Fibroblast of skin of right biceps (primary cell): ENCODE measurements around the gene NOSIP.
"Not testable (repeated sequence)": the region's sequence is repeated elsewhere in the genome, so short reads cannot be mapped to it uniquely, and the experiment has no call there.

Experiments used
- DNase-seq: peaks from one replicate; pipeline ENCODE4 v3.0.0-alpha.2; 2013

Gene NOSIP, protein sequence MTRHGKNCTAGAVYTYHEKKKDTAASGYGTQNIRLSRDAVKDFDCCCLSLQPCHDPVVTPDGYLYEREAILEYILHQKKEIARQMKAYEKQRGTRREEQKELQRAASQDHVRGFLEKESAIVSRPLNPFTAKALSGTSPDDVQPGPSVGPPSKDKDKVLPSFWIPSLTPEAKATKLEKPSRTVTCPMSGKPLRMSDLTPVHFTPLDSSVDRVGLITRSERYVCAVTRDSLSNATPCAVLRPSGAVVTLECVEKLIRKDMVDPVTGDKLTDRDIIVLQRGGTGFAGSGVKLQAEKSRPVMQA

DNA sequence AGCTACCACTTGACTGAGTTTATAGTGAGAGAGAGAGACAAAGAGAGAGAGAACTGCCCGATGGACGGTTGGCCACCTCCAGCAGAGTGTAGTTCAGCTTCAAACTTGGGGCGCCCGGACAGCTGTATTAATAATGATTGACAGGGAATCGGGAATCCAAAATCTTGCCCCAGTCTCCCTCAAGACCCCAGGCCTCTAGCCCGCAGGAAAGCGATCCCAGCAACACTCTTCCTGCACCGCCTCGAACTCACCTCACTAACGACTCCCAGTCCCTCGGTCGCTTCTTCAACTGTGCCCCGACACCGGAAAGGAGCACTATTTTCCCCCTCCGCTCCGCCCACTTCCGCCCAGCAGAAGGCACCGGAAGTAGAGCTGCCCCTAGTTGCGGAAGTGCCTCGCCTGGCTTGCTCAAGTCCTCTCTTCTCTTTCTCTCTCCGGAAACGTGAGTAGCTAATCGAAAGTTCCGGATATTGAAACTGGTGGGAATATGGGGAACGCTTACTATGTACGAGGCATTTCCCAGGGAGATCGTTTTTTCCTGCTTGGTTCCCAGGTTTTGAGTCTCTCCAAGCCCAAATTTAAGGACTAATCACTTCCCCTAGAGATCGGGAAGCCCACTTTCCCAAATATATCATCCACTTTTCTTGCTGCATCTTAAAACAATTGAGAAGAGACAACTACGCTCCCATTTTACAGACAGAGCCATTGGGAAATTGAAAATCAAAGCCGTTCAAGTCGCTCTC, at the start of gene NOSIP:
NOSIP (minus strand) TSS at position 293 of the 743 bp plus-strand sequence. CDS start 19,865 bp downstream, outside the sequence.
- peak; percentile 97 for DNase-seq

DNA sequence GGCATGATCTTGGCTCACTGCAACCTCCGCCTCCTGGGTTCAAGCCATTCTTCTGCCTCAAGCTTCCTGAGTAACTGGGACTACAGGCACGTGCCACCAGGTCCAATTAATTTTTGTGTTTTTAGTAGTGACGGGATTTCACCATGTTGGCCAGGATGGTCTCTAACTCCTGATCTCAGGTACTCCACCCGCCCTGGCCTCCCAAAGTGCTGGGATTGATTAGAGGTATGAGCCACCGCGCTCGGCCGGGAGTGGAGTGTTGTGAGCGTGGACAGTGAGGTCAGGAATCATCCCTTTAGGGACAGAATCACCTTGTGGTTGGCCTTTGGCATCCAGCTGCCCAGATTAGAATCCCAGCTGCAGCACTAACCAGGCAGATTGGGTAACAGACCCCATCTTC, 49.3 kb upstream of the NOSIP start:
- DNase-seq, result no peak

DNA sequence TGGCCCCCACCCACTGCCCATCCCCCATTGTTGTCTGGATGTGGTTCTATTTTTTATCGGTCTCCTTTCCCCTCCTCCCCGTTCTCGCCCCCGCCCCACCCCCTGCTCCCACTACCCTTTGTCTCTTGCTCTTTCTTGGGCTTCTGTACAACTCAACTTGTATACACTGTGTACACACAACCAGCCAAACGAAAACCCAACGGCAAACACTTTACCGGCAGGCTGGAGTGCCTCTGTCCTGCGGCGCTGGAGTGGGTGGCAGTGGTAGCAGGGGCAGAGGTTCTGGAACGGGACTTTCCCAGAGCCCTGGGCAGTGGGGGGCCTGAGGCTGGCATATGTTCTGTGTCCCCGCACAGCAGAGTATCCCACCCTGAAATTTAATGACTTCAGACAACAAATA, 45.9 kb upstream of the NOSIP start:
- DNase-seq, result no peak

DNA sequence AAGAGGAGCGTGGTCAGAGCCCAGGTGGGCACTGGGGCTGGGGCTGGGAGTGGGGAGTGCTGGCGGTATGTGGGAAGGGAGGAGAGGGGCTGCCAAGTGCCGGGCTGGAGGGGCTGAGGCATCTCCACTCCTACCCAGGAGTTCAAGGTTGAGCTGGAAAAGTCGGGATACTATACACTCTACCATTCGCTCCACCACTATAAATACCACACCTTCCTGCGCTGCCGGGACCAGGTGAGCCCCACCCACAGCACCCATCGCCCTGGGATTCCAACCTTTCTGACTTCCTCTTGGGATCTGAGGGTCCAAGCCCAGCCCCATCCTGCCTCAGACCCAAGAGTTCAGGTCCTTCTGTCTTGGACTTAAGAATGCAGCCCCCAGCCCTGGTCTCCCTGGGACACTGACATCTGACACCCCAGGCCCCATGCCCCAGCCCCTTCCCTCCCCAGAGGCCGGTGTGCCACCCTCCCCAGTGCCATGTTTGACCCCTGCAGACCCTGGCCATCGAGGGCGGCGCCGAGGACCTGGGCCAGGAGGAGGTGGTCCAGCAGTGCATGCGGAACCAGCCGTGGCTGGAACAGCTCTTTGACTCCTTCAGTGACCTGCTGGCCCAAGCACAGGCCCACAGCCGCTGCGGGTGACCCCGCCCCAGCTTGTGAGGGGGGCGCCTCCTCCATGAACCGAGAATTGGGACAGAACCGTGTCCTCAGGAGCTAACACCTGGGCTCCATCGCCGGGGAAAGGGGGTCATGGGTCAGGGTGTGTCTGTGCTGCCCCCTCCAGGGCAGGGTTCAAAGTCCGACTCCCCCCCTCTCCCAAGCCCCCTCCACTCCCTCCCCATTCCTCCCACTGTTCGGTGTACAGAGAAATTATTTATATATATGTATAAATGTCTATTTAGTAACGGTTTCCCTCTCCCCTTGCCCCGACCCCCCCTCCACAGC, 44.9 kb upstream of the NOSIP start:
- no peak for DNase-seq

GRCh38 chr19:49617860-49618259, 37.5 kb upstream of the NOSIP start:
- DNase-seq, result not testable (repeated sequence)

DNA sequence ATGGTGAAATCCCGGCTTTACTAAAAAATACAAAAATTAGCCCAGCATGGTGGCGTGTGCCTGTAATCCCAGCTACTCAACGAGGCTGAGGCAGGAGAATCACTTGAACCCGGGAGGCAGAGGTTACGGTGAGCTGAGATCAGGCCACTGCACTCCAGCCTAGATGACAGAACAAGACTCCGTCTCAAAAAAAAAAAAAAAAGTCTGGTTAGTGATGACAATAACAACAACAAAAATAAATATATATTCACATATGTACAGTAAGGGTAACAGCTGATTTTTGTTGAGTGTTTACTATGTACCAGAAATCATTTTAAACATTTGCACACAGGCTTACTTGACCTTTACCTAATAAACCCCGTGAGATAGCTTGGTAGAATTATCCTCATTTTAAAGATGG, 36.6 kb upstream of the NOSIP start:
- no peak for DNase-seq

DNA sequence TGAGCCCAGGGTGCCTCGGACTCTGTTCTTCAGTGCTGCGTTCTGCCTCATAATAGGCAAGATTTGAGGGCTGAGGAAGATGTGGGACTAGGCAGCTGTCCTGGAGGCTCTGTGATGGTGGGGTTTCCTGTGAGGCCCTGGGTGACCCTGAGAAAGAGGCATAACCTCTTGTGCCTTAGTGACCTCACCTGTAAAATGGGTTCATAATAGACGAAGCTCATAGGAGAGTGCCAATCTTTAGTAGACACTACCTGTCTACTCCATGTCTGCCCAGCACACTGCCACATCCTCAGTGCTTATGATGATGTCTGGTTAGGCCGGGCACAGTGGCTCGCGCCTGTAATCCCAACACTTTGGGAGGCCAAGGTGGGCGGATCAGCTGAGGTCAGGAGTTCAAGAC, 36.2 kb upstream of the NOSIP start:
- no peak for DNase-seq

DNA sequence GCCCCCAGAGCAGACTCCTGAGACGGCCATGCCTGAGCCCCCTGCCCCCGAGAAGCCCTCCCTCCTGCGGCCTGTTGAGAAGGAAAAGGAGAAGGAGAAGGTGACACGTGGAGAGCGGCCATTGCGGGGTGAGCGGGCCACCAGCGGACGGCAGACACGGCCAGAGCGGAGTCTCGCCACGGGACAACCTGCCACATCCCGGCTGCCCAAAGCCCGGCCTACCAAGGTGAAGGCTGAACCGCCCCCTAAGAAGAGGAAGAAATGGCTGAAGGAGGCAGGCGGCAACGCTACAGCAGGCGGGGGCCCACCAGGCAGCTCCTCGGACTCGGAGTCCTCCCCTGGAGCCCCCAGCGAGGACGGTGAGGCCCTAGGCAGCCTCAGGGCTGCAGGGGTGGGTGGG, 35.5 kb upstream of the NOSIP start:
- no peak for DNase-seq

DNA sequence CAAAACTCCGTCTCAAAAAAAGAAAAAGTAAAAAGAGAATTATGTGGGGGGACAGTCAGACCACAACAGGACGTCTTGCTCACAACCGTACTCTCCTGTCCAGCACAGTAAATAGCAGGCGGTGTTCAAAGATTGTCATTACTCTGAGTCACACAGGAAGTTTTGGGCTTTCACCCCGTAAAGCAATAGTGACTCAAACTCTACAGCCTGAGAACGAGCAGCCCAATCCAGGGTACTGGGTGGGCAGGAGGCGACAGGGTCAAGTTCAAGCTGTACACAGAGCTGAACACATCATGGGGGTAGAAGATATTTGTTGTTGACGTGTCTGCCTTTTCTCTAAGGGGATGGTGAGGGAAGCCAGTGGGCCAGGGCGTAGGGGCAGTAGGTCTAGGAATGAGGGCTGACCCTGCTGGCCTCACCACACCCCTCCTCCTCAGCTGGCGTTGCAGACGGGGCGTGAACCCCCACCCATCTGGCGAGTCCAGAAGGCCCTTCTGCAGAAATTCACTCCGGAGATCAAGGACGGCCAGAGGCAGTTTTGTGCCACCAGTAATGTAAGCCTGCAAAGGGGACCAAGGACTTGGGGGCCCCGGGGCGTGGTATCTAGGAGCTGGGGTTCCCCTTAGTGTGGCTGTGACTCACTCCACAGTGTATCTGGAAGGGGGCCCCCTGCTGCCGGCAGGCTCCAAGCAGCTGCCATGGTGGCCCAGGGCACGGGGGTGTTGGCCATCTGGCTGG, 33.9 kb upstream of the NOSIP start:
- peak; percentile 79 for DNase-seq

DNA sequence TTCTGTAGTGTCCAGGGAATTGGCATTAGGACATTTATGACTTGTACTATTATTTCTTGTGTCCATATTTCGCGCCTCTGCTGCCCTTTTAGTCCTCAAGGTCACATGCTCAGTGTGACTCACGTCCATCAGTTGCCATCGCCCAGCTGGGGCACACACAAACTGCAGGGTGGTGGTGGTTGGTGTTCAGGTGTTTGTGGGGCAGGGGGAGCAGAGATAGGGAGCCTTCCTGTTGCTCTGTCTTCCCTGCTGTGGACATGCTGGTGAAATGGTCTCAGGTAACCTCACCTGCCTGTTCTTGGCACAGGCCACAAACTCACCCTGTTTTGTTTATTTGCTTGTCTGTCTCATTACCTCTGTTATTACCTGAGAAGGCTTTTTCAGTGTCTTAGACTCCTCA, 33.0 kb upstream of the NOSIP start:
- no peak for DNase-seq

DNA sequence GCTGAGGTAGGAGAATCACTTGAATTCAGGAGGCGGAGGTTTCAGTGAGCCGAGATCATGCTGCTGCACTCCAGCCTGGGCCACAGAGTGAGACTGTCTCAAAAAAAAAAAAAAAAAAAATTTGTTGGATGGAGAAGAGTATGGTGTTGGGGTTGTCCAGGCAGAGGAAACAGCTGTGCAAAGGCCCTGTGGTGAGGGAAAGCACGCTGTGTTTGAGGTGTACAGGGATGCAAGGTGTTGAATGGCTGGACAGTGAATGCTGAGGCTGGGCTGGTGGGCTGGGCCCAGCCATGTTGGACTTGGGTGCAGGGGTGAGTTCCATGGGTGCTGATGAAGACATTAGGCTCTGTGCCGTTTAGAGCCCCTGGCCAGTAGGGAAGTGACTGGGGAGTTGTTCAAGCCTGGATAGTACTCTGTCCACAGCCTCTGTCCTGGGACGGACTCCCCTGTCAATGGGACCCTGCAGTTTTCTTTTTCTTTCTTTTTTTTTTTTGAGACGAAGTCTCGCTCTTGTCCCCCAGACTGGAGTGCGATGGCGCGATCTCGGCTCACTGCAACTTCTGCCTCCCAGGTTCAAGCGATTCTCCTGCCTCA, 29.2 kb upstream of the NOSIP start:
- no peak for DNase-seq

GRCh38 chr19:49605605-49606004, 25.2 kb upstream of the NOSIP start:
- no peak for DNase-seq

GRCh38 chr19:49602806-49603205, 22.4 kb upstream of the NOSIP start:
- DNase-seq, result no peak

GRCh38 chr19:49601482-49602038, 21.2 kb upstream of the NOSIP start:
- DNase-seq, result no peak

GRCh38 chr19:49599378-49600295, 19.3 kb upstream of the NOSIP start:
- no peak for DNase-seq

DNA sequence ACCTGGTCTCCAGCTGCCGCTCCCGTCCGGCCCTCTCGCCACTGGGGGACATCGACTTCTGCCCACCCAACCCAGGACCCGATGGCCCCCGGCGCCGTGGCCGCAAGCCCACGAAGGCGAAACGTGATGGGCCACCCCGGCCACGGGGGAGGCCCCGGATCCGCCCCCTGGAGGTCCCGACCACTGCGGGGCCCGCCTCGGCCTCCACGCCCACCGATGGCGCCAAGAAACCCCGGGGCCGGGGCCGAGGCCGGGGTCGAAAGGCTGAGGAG, 17.3 kb upstream of the NOSIP start:
- no peak for DNase-seq

- no peak for DNase-seq
Observed at GRCh38 chr19:49596954-49597702, 16.8 kb upstream of the NOSIP start.

DNA sequence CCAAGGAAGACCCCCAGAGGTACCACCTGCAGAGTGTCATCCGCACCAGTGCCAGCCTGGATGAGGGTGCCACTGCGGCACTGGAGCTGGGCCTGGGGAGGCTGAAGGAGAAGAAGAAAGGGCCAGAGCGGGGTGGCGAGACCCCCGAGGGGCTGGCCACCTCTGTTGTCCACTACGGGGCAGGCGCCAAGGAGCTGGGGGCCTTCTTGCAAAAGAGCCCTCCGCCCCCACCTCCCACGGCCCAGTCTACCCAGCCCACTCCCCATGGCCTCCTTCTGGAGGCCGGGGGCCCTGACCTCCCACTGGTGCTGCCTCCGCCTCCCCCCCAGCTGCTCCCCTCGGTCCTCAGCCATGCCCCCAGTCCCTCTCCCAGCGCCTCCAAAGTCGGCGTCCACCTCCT, 16.1 kb upstream of the NOSIP start:
- no peak for DNase-seq

- DNase-seq, result no peak
Observed at GRCh38 chr19:49595819-49596404, 15.6 kb upstream of the NOSIP start.
